Mesodermal cell (in vitro differentiated cells): ENCODE results near the gene CHST3.

Experiments
- H3K27ac ChIP-seq: 2 replicates; pipeline ENCODE4 v1.7.0; 2013; ENCODE audit warnings: mild to moderate bottlenecking, low read depth, low read length, moderate library complexity; ENCODE audit not compliant: severe bottlenecking
- H3K36me3 ChIP-seq: 2 replicates; pipeline ENCODE4 v1.7.1; 2013; ENCODE audit warnings: mild to moderate bottlenecking, low read length, moderate library complexity; ENCODE audit not compliant: control insufficient read depth, insufficient read depth
- H3K4me1 ChIP-seq: one replicate; pipeline ENCODE4 v1.7.1; 2013; ENCODE audit warnings: mild to moderate bottlenecking, low read length; ENCODE audit not compliant: insufficient read depth, control insufficient read depth, poor library complexity, severe bottlenecking
- H3K4me3 ChIP-seq: 2 replicates; pipeline ENCODE4 v1.7.0; 2013; ENCODE audit warnings: low read length, control low read depth, mild to moderate bottlenecking; ENCODE audit not compliant: insufficient read depth, poor library complexity, severe bottlenecking; ENCODE audit errors: extremely low read depth
- H3K9me3 ChIP-seq: 2 replicates; pipeline ENCODE4 v1.7.1; 2013; ENCODE audit warnings: mild to moderate bottlenecking, low read length, moderate library complexity; ENCODE audit not compliant: control insufficient read depth
- WGBS, 2 experiments: methylation state at CpG; one replicate each; pipeline ENCODE4 v1.1.5; 2013; ENCODE audit warnings: missing lambda C conversion rate in 2 of 2; ENCODE audit not compliant: insufficient coverage in 2 of 2; 5-methylcytosine and 5-hydroxymethylcytosine counted together

CHST3 gene

GRCh38 chr10:71948496-71949067, 15.6 kb upstream of the CHST3 start:
- no peak overlapping the region for H3K27ac ChIP-seq
- no peaks in the 10 kb centered on the region for H3K4me1 ChIP-seq
- H3K4me3 ChIP-seq = no peak overlapping the region
- no peaks in the 10 kb centered on the region for H3K36me3 ChIP-seq
- WGBS, 2 experiments = 80 to 87% methylated on average over 5 of the region's 6 CpGs
- peaks cover 43% of the 10 kb centered on the region for H3K9me3 ChIP-seq

GRCh38 chr10:71950683-71951082, 13.5 kb upstream of the CHST3 start:
- Histone ChIP-seq H3K4me1 (no peaks in the 10 kb centered on the region), H3K36me3 (no peaks in the 10 kb centered on the region), H3K27ac (no peak overlapping the region), H3K9me3 (peaks cover 41% of the 10 kb centered on the region), H3K4me3 (no peak overlapping the region)
- 88 to 89% methylated on average over 6 of the region's 6 CpGs for WGBS, 2 experiments

GRCh38 chr10:71952745-71953144, 11.4 kb upstream of the CHST3 start:
- H3K36me3 ChIP-seq = no peaks in the 10 kb centered on the region
- peaks cover 3% of the 10 kb centered on the region for H3K4me1 ChIP-seq
- no peak overlapping the region for H3K27ac ChIP-seq
- H3K4me3 ChIP-seq = no peak overlapping the region
- H3K9me3 ChIP-seq = peaks cover 23% of the 10 kb centered on the region
- WGBS, 2 experiments = 55 to 100% methylated on average over 1 to 3 of the region's 3 CpGs

- Histone ChIP-seq H3K27ac (no peak overlapping the region), H3K4me3 (no peak overlapping the region), H3K4me1 (peaks cover 3% of the 10 kb centered on the region), H3K9me3 (peaks cover 18% of the 10 kb centered on the region), H3K36me3 (no peaks in the 10 kb centered on the region)
- 73 to 87% methylated on average over 6 of the region's 9 CpGs for WGBS, 2 experiments
Measured at GRCh38 chr10:71957546-71958275, 6.5 kb upstream of the CHST3 start.

GRCh38 chr10:71959526-71959925, 4.7 kb upstream of the CHST3 start:
- no peaks in the 10 kb centered on the region for H3K36me3 ChIP-seq
- H3K9me3 ChIP-seq = peaks cover 11% of the 10 kb centered on the region
- 87 to 100% methylated on average over 2 of the region's 3 CpGs for WGBS, 2 experiments
- peaks cover 9% of the 10 kb centered on the region for H3K4me1 ChIP-seq
- no peak overlapping the region for H3K27ac ChIP-seq
- H3K4me3 ChIP-seq = no peak overlapping the region

GRCh38 chr10:71961831-71962230, 2.4 kb upstream of the CHST3 start:
- Histone ChIP-seq H3K27ac (no peak overlapping the region), H3K36me3 (peaks cover 3% of the 10 kb centered on the region)
- 93 to 94% methylated on average over 8 to 9 of the region's 10 CpGs for WGBS, 2 experiments

GRCh38 chr10:71962901-71963300, 1.3 kb upstream of the CHST3 start:
- WGBS, 2 experiments = 80 to 100% methylated on average over 1 to 2 of the region's 6 CpGs
- no peak overlapping the region for H3K4me3 ChIP-seq

More at GRCh38 chr10:71961831-71962230, 2.4 kb upstream of the CHST3 start:
- Histone ChIP-seq H3K9me3 (no peaks in the 10 kb centered on the region), H3K4me1 (peaks cover 19% of the 10 kb centered on the region), H3K4me3 (no peak overlapping the region)

GRCh38 chr10:71963351-71964097, 671 bp upstream of the CHST3 start:
- 34% methylated on average over 32 to 37 of the region's 42 CpGs for WGBS, 2 experiments
- Histone ChIP-seq H3K27ac (peak overlapping the region; percentile 71), H3K4me3 (peak overlapping the region; percentile 70), H3K9me3 (no peaks in the 10 kb centered on the region), H3K4me1 (peaks cover 31% of the 10 kb centered on the region), H3K36me3 (peaks cover 3% of the 10 kb centered on the region)

More at GRCh38 chr10:71962901-71963300, 1.3 kb upstream of the CHST3 start:
- H3K4me1 ChIP-seq = peaks cover 29% of the 10 kb centered on the region
- H3K36me3 ChIP-seq = peaks cover 3% of the 10 kb centered on the region
- H3K9me3 ChIP-seq = no peaks in the 10 kb centered on the region
- no peak overlapping the region for H3K27ac ChIP-seq

- no peaks in the 10 kb centered on the region for H3K9me3 ChIP-seq
- 4 to 5% methylated on average over 35 to 36 of the region's 48 CpGs for WGBS, 2 experiments
Measured at GRCh38 chr10:71964743-71965515, 734 bp downstream of the CHST3 start.

GRCh38 chr10:71965623-71966022, 1.4 kb downstream of the CHST3 start:
- WGBS, 2 experiments = 72 to 74% methylated on average over 4 of the region's 4 CpGs
- Histone ChIP-seq H3K36me3 (peaks cover 11% of the 10 kb centered on the region), H3K27ac (peak overlapping the region; percentile 71), H3K4me3 (peak overlapping the region; percentile 70), H3K4me1 (peaks cover 43% of the 10 kb centered on the region), H3K9me3 (no peaks in the 10 kb centered on the region)

More at GRCh38 chr10:71964743-71965515, 734 bp downstream of the CHST3 start:
- H3K4me3 ChIP-seq = peak overlapping the region; percentile 70
- H3K4me1 ChIP-seq = peaks cover 41% of the 10 kb centered on the region
- H3K27ac ChIP-seq = peak overlapping the region; percentile 71
- peaks cover 10% of the 10 kb centered on the region for H3K36me3 ChIP-seq
